ENCODE data around the gene NELL1.

NELL1 gene

GRCh38 chr11:20864628-20865027, 195.2 kb downstream of the NELL1 start:
- Histone ChIP-seq H3K4me1 (ENCODE audit: control insufficient read depth, low read depth, low read length) (no peaks in the 10 kb centered on the region), H3K27me3 (ENCODE audit: insufficient read depth, low read length, poor library complexity) (no peaks in the 10 kb centered on the region), H3K23ac (ENCODE audit: low read length) (no peak overlapping the region), H2BK15ac (replicated peaks; ENCODE audit: low read depth) (no peak overlapping the region), H3K9ac (ENCODE audit: low read length) (no peak overlapping the region), H3K79me1 (ENCODE audit: low read length) (no peaks in the 10 kb centered on the region), H3K18ac (ENCODE audit: low read length) (no peak overlapping the region), H4K8ac (ENCODE audit: low read depth, low read length) (no peak overlapping the region), H3K4me2 (ENCODE audit: low read length) (no peak overlapping the region), H2BK120ac (ENCODE audit: low read depth, low read length) (no peak overlapping the region), H3K56ac (ENCODE audit: low read length) (no peak overlapping the region), H4K5ac (ENCODE audit: low read length) (no peak overlapping the region), H3K4ac (ENCODE audit: low read depth, low read length) (no peak overlapping the region), H2BK5ac (ENCODE audit: low read length) (no peak overlapping the region), H2AK5ac (ENCODE audit: low read length) (no peak overlapping the region), H3K4me3 (ENCODE audit: low read length) (no peak overlapping the region), H3K79me2 (ENCODE audit: control insufficient read depth, insufficient read depth, low read length) (no peaks in the 10 kb centered on the region), H3K36me3 (ENCODE audit: control insufficient read depth, insufficient read depth, low read length) (no peaks in the 10 kb centered on the region), H3K27ac (ENCODE audit: low read depth, low read length) (no peak overlapping the region)
- no peak for DNase-seq

- DNase-seq = no peak
- no peak overlapping the region for H3K9ac ChIP-seq (ENCODE audit: low read length)
- H3K4me2 ChIP-seq (ENCODE audit: low read length) = no peak overlapping the region
- H3K56ac ChIP-seq (ENCODE audit: low read length) = no peak overlapping the region
- no peak overlapping the region for H4K5ac ChIP-seq (ENCODE audit: low read length)
- no peaks in the 10 kb centered on the region for H3K36me3 ChIP-seq (ENCODE audit: control insufficient read depth, insufficient read depth, low read length)
- H3K18ac ChIP-seq (ENCODE audit: low read length) = no peak overlapping the region
- no peak overlapping the region for H2AK5ac ChIP-seq (ENCODE audit: low read length)
- WGBS (ENCODE audit: extremely low coverage, insufficient coverage, low lambda C conversion rate) = no CpG with 5 or more reads among the region's 4 CpGs
- no peak overlapping the region for H2BK15ac ChIP-seq (replicated peaks; ENCODE audit: low read depth)
- no peak overlapping the region for H3K4ac ChIP-seq (ENCODE audit: low read depth, low read length)
- no peak overlapping the region for H2BK120ac ChIP-seq (ENCODE audit: low read depth, low read length)
- H3K27ac ChIP-seq (ENCODE audit: low read depth, low read length) = no peak overlapping the region
- H3K27me3 ChIP-seq (ENCODE audit: insufficient read depth, low read length, poor library complexity) = no peaks in the 10 kb centered on the region
- no peak overlapping the region for H2BK5ac ChIP-seq (ENCODE audit: low read length)
- H3K79me2 ChIP-seq (ENCODE audit: control insufficient read depth, insufficient read depth, low read length) = no peaks in the 10 kb centered on the region
- no peak overlapping the region for H4K8ac ChIP-seq (ENCODE audit: low read depth, low read length)
- no peak overlapping the region for H3K4me3 ChIP-seq (ENCODE audit: low read length)
- H3K79me1 ChIP-seq (ENCODE audit: low read length) = no peaks in the 10 kb centered on the region
- H3K23ac ChIP-seq (ENCODE audit: low read length) = no peak overlapping the region
- no peaks in the 10 kb centered on the region for H3K4me1 ChIP-seq (ENCODE audit: control insufficient read depth, low read depth, low read length)
These were observed 195.8 kb downstream of the NELL1 start for GRCh38 chr11:20865161-20865560.

GRCh38 chr11:20869123-20869522, 199.7 kb downstream of the NELL1 start:
- no peak overlapping the region for H3K18ac ChIP-seq (ENCODE audit: low read length)
- no peaks in the 10 kb centered on the region for H3K36me3 ChIP-seq (ENCODE audit: control insufficient read depth, insufficient read depth, low read length)
- H3K23ac ChIP-seq (ENCODE audit: low read length) = no peak overlapping the region
- no peak overlapping the region for H3K27ac ChIP-seq (ENCODE audit: low read depth, low read length)
- H2BK15ac ChIP-seq (replicated peaks; ENCODE audit: low read depth) = no peak overlapping the region
- H3K27me3 ChIP-seq (ENCODE audit: insufficient read depth, low read length, poor library complexity) = no peaks in the 10 kb centered on the region
- H2BK5ac ChIP-seq (ENCODE audit: low read length) = no peak overlapping the region
- H3K4me2 ChIP-seq (ENCODE audit: low read length) = no peak overlapping the region
- no peak overlapping the region for H2AK5ac ChIP-seq (ENCODE audit: low read length)
- H3K79me2 ChIP-seq (ENCODE audit: control insufficient read depth, insufficient read depth, low read length) = no peaks in the 10 kb centered on the region
- H4K8ac ChIP-seq (ENCODE audit: low read depth, low read length) = no peak overlapping the region
- H3K4me3 ChIP-seq (ENCODE audit: low read length) = no peak overlapping the region
- H4K5ac ChIP-seq (ENCODE audit: low read length) = no peak overlapping the region
- H3K4ac ChIP-seq (ENCODE audit: low read depth, low read length) = no peak overlapping the region
- H3K9ac ChIP-seq (ENCODE audit: low read length) = no peak overlapping the region
- H3K4me1 ChIP-seq (ENCODE audit: control insufficient read depth, low read depth, low read length) = no peaks in the 10 kb centered on the region
- no peaks in the 10 kb centered on the region for H3K79me1 ChIP-seq (ENCODE audit: low read length)
- peak; percentile 4 for DNase-seq
- no peak overlapping the region for H3K56ac ChIP-seq (ENCODE audit: low read length)
- no peak overlapping the region for H2BK120ac ChIP-seq (ENCODE audit: low read depth, low read length)

GRCh38 chr11:20873054-20873453, 203.7 kb downstream of the NELL1 start:
- H2BK5ac ChIP-seq (ENCODE audit: low read length) = no peak overlapping the region
- no peak overlapping the region for H3K4me2 ChIP-seq (ENCODE audit: low read length)
- no peak overlapping the region for H3K56ac ChIP-seq (ENCODE audit: low read length)
- no peaks in the 10 kb centered on the region for H3K4me1 ChIP-seq (ENCODE audit: control insufficient read depth, low read depth, low read length)
- H3K23ac ChIP-seq (ENCODE audit: low read length) = no peak overlapping the region
- no CpG with 5 or more reads among the region's 3 CpGs for WGBS (ENCODE audit: extremely low coverage, insufficient coverage, low lambda C conversion rate)
- H3K4ac ChIP-seq (ENCODE audit: low read depth, low read length) = no peak overlapping the region
- no peak overlapping the region for H2BK15ac ChIP-seq (replicated peaks; ENCODE audit: low read depth)
- no peak overlapping the region for H4K5ac ChIP-seq (ENCODE audit: low read length)
- H3K9ac ChIP-seq (ENCODE audit: low read length) = no peak overlapping the region
- H4K8ac ChIP-seq (ENCODE audit: low read depth, low read length) = no peak overlapping the region
- H3K4me3 ChIP-seq (ENCODE audit: low read length) = no peak overlapping the region
- H2AK5ac ChIP-seq (ENCODE audit: low read length) = no peak overlapping the region
- H3K27me3 ChIP-seq (ENCODE audit: insufficient read depth, low read length, poor library complexity) = no peaks in the 10 kb centered on the region
- no peak overlapping the region for H3K27ac ChIP-seq (ENCODE audit: low read depth, low read length)
- H2BK120ac ChIP-seq (ENCODE audit: low read depth, low read length) = no peak overlapping the region
- no peaks in the 10 kb centered on the region for H3K36me3 ChIP-seq (ENCODE audit: control insufficient read depth, insufficient read depth, low read length)
- H3K79me2 ChIP-seq (ENCODE audit: control insufficient read depth, insufficient read depth, low read length) = no peaks in the 10 kb centered on the region
- no peak overlapping the region for H3K18ac ChIP-seq (ENCODE audit: low read length)
- no peaks in the 10 kb centered on the region for H3K79me1 ChIP-seq (ENCODE audit: low read length)
- DNase-seq = peak; percentile 83

- WGBS (ENCODE audit: extremely low coverage, insufficient coverage, low lambda C conversion rate) = no CpG with 5 or more reads among the region's 3 CpGs
- DNase-seq = peak; percentile 11
- Histone ChIP-seq H3K79me1 (ENCODE audit: low read length) (no peaks in the 10 kb centered on the region), H3K4me1 (ENCODE audit: control insufficient read depth, low read depth, low read length) (no peaks in the 10 kb centered on the region), H3K18ac (ENCODE audit: low read length) (no peak overlapping the region), H3K4me2 (ENCODE audit: low read length) (no peak overlapping the region), H3K27ac (ENCODE audit: low read depth, low read length) (no peak overlapping the region), H2BK120ac (ENCODE audit: low read depth, low read length) (no peak overlapping the region), H4K5ac (ENCODE audit: low read length) (no peak overlapping the region), H3K23ac (ENCODE audit: low read length) (no peak overlapping the region), H2BK15ac (replicated peaks; ENCODE audit: low read depth) (no peak overlapping the region), H3K27me3 (ENCODE audit: insufficient read depth, low read length, poor library complexity) (no peaks in the 10 kb centered on the region), H3K9ac (ENCODE audit: low read length) (no peak overlapping the region), H3K56ac (ENCODE audit: low read length) (no peak overlapping the region), H3K4ac (ENCODE audit: low read depth, low read length) (no peak overlapping the region), H4K8ac (ENCODE audit: low read depth, low read length) (no peak overlapping the region), H3K79me2 (ENCODE audit: control insufficient read depth, insufficient read depth, low read length) (no peaks in the 10 kb centered on the region), H2AK5ac (ENCODE audit: low read length) (no peak overlapping the region), H2BK5ac (ENCODE audit: low read length) (no peak overlapping the region), H3K4me3 (ENCODE audit: low read length) (no peak overlapping the region), H3K36me3 (ENCODE audit: control insufficient read depth, insufficient read depth, low read length) (no peaks in the 10 kb centered on the region)
These were observed 205.0 kb downstream of the NELL1 start for GRCh38 chr11:20874358-20874757.

- H2AK5ac ChIP-seq (ENCODE audit: low read length) = no peak overlapping the region
- H3K4ac ChIP-seq (ENCODE audit: low read depth, low read length) = no peak overlapping the region
- no peak overlapping the region for H4K8ac ChIP-seq (ENCODE audit: low read depth, low read length)
- H3K23ac ChIP-seq (ENCODE audit: low read length) = no peak overlapping the region
- H3K27ac ChIP-seq (ENCODE audit: low read depth, low read length) = no peak overlapping the region
- H3K36me3 ChIP-seq (ENCODE audit: control insufficient read depth, insufficient read depth, low read length) = no peaks in the 10 kb centered on the region
- H3K56ac ChIP-seq (ENCODE audit: low read length) = no peak overlapping the region
- H3K79me1 ChIP-seq (ENCODE audit: low read length) = no peaks in the 10 kb centered on the region
- H2BK15ac ChIP-seq (replicated peaks; ENCODE audit: low read depth) = no peak overlapping the region
- no peak overlapping the region for H3K4me3 ChIP-seq (ENCODE audit: low read length)
- no peaks in the 10 kb centered on the region for H3K79me2 ChIP-seq (ENCODE audit: control insufficient read depth, insufficient read depth, low read length)
- no peaks in the 10 kb centered on the region for H3K4me1 ChIP-seq (ENCODE audit: control insufficient read depth, low read depth, low read length)
- H3K4me2 ChIP-seq (ENCODE audit: low read length) = no peak overlapping the region
- no peak overlapping the region for H3K9ac ChIP-seq (ENCODE audit: low read length)
- no peak overlapping the region for H3K18ac ChIP-seq (ENCODE audit: low read length)
- no peaks in the 10 kb centered on the region for H3K27me3 ChIP-seq (ENCODE audit: insufficient read depth, low read length, poor library complexity)
- peak; percentile 58 for DNase-seq
- no peak overlapping the region for H2BK5ac ChIP-seq (ENCODE audit: low read length)
- no CpG with 5 or more reads among the region's 3 CpGs for WGBS (ENCODE audit: extremely low coverage, insufficient coverage, low lambda C conversion rate)
- H4K5ac ChIP-seq (ENCODE audit: low read length) = no peak overlapping the region
- no peak overlapping the region for H2BK120ac ChIP-seq (ENCODE audit: low read depth, low read length)
These were observed 206.5 kb downstream of the NELL1 start for GRCh38 chr11:20875889-20876288.
